Neural progenitor cell (in vitro differentiated cells): ENCODE measurements around the gene FBXL2. TPM values are rescaled to one million over a fixed set of nuclear protein-coding genes. Genes with fewer than 3 reads are reported as not detected.

ENCODE experiments used
- DNase-seq: peaks from one replicate; pipeline ENCODE4 v3.0.0-alpha.2; 2016; ENCODE audit warnings: low spot score
- H2AFZ ChIP-seq: fragments of 200-600 bp; sonication (generic); replicated peaks from 2 replicates; pipeline ENCODE4 v1.6.1; 2016; ENCODE audit warnings: antibody characterized with exemption
- H3F3A ChIP-seq: fragments of 200-600 bp; sonication (generic); 2 replicates; pipeline ENCODE4 v1.6.1; 2016; ENCODE audit warnings: antibody characterized with exemption, low read depth
- H3K27ac ChIP-seq: fragments of 200-600 bp; sonication (generic); 2 replicates; pipeline ENCODE4 v1.5.1; 2016; ENCODE audit warnings: mild to moderate bottlenecking
- H3K27me3 ChIP-seq: fragments of 200-600 bp; sonication (generic); 2 replicates; pipeline ENCODE4 v1.6.1; 2016; ENCODE audit warnings: mild to moderate bottlenecking, moderate library complexity
- H3K36me3 ChIP-seq: fragments of 200-600 bp; sonication (generic); 2 replicates; pipeline ENCODE4 v1.5.1; 2016
- H3K4me1 ChIP-seq: fragments of 200-600 bp; sonication (generic); 2 replicates; pipeline ENCODE4 v1.6.1; 2016; ENCODE audit warnings: mixed run types
- H3K4me2 ChIP-seq: fragments of 200-600 bp; sonication (generic); 2 replicates; pipeline ENCODE4 v1.6.1; 2016
- H3K4me3 ChIP-seq: fragments of 200-600 bp; sonication (generic); 2 replicates; pipeline ENCODE4 v1.5.1; 2016
- H3K79me2 ChIP-seq: fragments of 200-600 bp; sonication (generic); 2 replicates; pipeline ENCODE4 v1.6.1; 2016; ENCODE audit warnings: low read depth
- H3K9ac ChIP-seq: fragments of 200-600 bp; sonication (generic); 2 replicates; pipeline ENCODE4 v1.6.1; 2016
- H3K9me3 ChIP-seq: fragments of 200-600 bp; sonication (generic); 2 replicates; pipeline ENCODE4 v1.5.1; 2016; ENCODE audit warnings: low read depth
- H4K20me1 ChIP-seq: fragments of 200-600 bp; sonication (generic); 2 replicates; pipeline ENCODE4 v1.6.1; 2016; ENCODE audit warnings: low read depth
- H3K27ac Mint-ChIP-seq: 3 replicates; pipeline ENCODE4 v1.8.0; 2021; ENCODE audit warnings: mixed read lengths
- H3K27me3 Mint-ChIP-seq: 2 replicates; pipeline ENCODE4 v1.8.0; 2022; ENCODE audit warnings: low read depth, mild to moderate bottlenecking, inconsistent platforms, moderate library complexity, mixed read lengths; ENCODE audit not compliant: insufficient read depth
- H3K36me3 Mint-ChIP-seq: 3 replicates; pipeline ENCODE4 v1.8.0; 2021; ENCODE audit warnings: mixed read lengths
- H3K4me1 Mint-ChIP-seq: 3 replicates; pipeline ENCODE4 v1.8.0; 2021; ENCODE audit warnings: mixed read lengths
- H3K4me3 Mint-ChIP-seq: 3 replicates; pipeline ENCODE4 v1.8.0; 2021; ENCODE audit warnings: mild to moderate bottlenecking, moderate library complexity, mixed read lengths
- H3K9me3 Mint-ChIP-seq: 3 replicates; pipeline ENCODE4 v1.8.0; 2020; ENCODE audit warnings: mixed read lengths
- EZH2 ChIP-seq: fragments of 200-600 bp; sonication (generic); IDR thresholded peaks from 2 replicates; pipeline ENCODE4 v1.6.1; 2017; ENCODE audit warnings: antibody characterized with exemption, mild to moderate bottlenecking, moderate library complexity
- EZH2phosphoT487 ChIP-seq: fragments of 200-600 bp; sonication (generic); IDR thresholded peaks from 2 replicates; pipeline ENCODE4 v1.6.1; 2017; ENCODE audit warnings: antibody characterized with exemption
- total RNA-seq: library from RNA; depleted of rRNA; stranded (reverse); fragments of >200 nt; gene quantifications from 2 replicates; pipeline ENCODE4 v1.2.3, GENCODE V29; 2015; ENCODE audit warnings: low replicate concordance
- TF ChIP-seq, protein P1 (sequence below): fragments of 200-600 bp; sonication (generic); IDR thresholded peaks from 2 replicates; pipeline ENCODE4 v1.5.1; 2017; ENCODE audit warnings: antibody characterized with exemption, mild to moderate bottlenecking

FBXL2 gene
- total RNA-seq, 1 donor from 2014 or later = 18.2 TPM

DNA sequence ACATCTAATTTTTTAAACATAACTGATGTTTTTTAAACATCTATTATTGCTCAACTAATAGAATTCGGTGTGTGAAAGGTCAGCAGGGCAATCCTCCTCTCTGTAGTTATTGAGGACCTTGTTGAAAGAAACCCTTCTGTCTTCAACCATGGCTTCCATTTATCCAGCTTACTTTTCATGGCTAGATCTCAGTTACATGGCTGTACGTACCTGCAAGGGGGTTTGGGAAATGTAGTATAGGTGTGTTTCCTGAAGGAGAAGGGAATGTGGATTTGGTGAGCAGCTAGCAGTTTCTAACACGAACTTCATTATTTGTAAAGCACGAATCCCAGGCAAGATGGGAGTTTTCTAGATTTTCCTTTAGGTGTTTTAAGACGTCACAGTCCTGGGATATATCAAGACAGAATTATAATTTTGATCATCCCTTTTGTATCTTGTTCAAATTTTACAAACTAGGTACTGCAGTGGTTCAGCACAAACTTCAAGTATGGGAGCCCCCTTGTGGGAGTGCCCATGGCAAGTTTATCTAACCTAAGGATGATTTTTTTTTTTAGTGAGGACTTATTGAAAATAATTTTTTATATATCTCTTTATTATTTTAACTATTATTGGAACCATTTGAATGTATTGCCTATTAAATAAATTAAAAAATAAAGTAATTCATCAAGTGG lies 41.6 kb downstream of the FBXL2 start:
- DNase-seq = no peak

DNA sequence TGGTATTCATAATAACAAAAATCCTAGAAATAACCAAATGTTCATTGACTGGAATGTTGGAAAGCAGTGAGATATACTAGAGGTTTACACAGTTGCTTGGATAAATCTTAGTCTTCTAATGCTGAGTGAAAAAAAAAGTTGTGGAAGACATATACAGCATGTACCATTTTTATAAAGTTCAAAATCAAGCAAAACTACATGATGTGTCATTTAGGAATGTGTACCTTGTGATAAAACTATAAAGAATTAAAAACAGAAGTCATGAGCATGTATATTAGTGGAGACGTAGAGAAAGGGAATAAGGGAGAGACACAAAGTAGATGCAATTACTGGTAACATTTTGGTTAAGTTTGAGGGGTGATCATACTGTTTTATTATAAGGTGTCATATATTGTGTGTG lies 45.2 kb downstream of the FBXL2 start:
- peaks cover 4% of the 10 kb centered on the region for H3K36me3 Mint-ChIP-seq
- H3K27ac Mint-ChIP-seq = no peak overlapping the region
- H3K79me2 ChIP-seq = no peaks in the 10 kb centered on the region
- DNase-seq = no peak
- no peak overlapping the region for H3K4me2 ChIP-seq
- no peaks in the 10 kb centered on the region for H3K27me3 ChIP-seq
- no peaks in the 10 kb centered on the region for H3K4me1 ChIP-seq
- no peaks in the 10 kb centered on the region for H3K36me3 ChIP-seq
- no peak overlapping the region for H3K4me3 Mint-ChIP-seq
- no peaks in the 10 kb centered on the region for H3K27me3 Mint-ChIP-seq
- no peaks in the 10 kb centered on the region for H4K20me1 ChIP-seq
- H3K4me1 Mint-ChIP-seq = no peaks in the 10 kb centered on the region
- no peaks in the 10 kb centered on the region for H3F3A ChIP-seq
- H3K9me3 Mint-ChIP-seq = peaks cover 11% of the 10 kb centered on the region
- no peak overlapping the region for H3K9ac ChIP-seq
- no peaks in the 10 kb centered on the region for H3K9me3 ChIP-seq
- TF ChIP-seq, protein P1, sequence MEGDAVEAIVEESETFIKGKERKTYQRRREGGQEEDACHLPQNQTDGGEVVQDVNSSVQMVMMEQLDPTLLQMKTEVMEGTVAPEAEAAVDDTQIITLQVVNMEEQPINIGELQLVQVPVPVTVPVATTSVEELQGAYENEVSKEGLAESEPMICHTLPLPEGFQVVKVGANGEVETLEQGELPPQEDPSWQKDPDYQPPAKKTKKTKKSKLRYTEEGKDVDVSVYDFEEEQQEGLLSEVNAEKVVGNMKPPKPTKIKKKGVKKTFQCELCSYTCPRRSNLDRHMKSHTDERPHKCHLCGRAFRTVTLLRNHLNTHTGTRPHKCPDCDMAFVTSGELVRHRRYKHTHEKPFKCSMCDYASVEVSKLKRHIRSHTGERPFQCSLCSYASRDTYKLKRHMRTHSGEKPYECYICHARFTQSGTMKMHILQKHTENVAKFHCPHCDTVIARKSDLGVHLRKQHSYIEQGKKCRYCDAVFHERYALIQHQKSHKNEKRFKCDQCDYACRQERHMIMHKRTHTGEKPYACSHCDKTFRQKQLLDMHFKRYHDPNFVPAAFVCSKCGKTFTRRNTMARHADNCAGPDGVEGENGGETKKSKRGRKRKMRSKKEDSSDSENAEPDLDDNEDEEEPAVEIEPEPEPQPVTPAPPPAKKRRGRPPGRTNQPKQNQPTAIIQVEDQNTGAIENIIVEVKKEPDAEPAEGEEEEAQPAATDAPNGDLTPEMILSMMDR = no peak
- TF ChIP-seq EZH2phosphoT487 (no peak), EZH2 (no peak)
- H3K4me3 ChIP-seq = no peak overlapping the region
- H3K27ac ChIP-seq = no peak overlapping the region
- H2AFZ ChIP-seq = no peak overlapping the region

More for the DNA sequence above, 41.6 kb downstream of the FBXL2 start:
- no peaks in the 10 kb centered on the region for H3K36me3 ChIP-seq
- Mint-ChIP-seq H3K4me3 (no peak overlapping the region), H3K27ac (no peak overlapping the region), H3K36me3 (peaks cover 4% of the 10 kb centered on the region), H3K27me3 (no peaks in the 10 kb centered on the region), H3K4me1 (peaks cover 3% of the 10 kb centered on the region), H3K9me3 (peaks cover 5% of the 10 kb centered on the region)
- TF ChIP-seq, protein P1 = peak; percentile 34
- TF ChIP-seq EZH2 = no peak
- no peak overlapping the region for H3K9ac ChIP-seq
- no peaks in the 10 kb centered on the region for H3K9me3 ChIP-seq
- no peak overlapping the region for H2AFZ ChIP-seq
- H3K4me3 ChIP-seq = no peak overlapping the region
- no peaks in the 10 kb centered on the region for H3K79me2 ChIP-seq
- no peak overlapping the region for H3K27ac ChIP-seq
- H3F3A ChIP-seq = no peaks in the 10 kb centered on the region
- no peaks in the 10 kb centered on the region for H4K20me1 ChIP-seq
- H3K4me2 ChIP-seq = no peak overlapping the region
- no peaks in the 10 kb centered on the region for H3K4me1 ChIP-seq
- no peaks in the 10 kb centered on the region for H3K27me3 ChIP-seq

GRCh38 chr3:33331414-33331813 lies 54.2 kb downstream of the FBXL2 start:
- Histone ChIP-seq H3K9ac (no peak overlapping the region), H3K4me3 (no peak overlapping the region)
- H3K27ac Mint-ChIP-seq = no peak overlapping the region

More at GRCh38 chr3:33331414-33331813, 54.2 kb downstream of the FBXL2 start:
- Histone ChIP-seq H2AFZ (no peak overlapping the region), H4K20me1 (no peaks in the 10 kb centered on the region), H3K79me2 (no peaks in the 10 kb centered on the region), H3K9me3 (peaks cover 11% of the 10 kb centered on the region), H3K4me2 (no peak overlapping the region), H3K4me1 (no peaks in the 10 kb centered on the region), H3K27me3 (no peaks in the 10 kb centered on the region), H3K27ac (no peak overlapping the region), H3K36me3 (no peaks in the 10 kb centered on the region), H3F3A (no peaks in the 10 kb centered on the region)
- Mint-ChIP-seq H3K4me3 (no peak overlapping the region), H3K9me3 (peaks cover 11% of the 10 kb centered on the region), H3K36me3 (peaks cover 4% of the 10 kb centered on the region), H3K4me1 (no peaks in the 10 kb centered on the region), H3K27me3 (no peaks in the 10 kb centered on the region)
- TF ChIP-seq EZH2phosphoT487 = no peak
- no peak for TF ChIP-seq EZH2
- TF ChIP-seq, protein P1 = no peak
- DNase-seq = no peak
